ENCODE data around the gene CGB7.

DNA sequence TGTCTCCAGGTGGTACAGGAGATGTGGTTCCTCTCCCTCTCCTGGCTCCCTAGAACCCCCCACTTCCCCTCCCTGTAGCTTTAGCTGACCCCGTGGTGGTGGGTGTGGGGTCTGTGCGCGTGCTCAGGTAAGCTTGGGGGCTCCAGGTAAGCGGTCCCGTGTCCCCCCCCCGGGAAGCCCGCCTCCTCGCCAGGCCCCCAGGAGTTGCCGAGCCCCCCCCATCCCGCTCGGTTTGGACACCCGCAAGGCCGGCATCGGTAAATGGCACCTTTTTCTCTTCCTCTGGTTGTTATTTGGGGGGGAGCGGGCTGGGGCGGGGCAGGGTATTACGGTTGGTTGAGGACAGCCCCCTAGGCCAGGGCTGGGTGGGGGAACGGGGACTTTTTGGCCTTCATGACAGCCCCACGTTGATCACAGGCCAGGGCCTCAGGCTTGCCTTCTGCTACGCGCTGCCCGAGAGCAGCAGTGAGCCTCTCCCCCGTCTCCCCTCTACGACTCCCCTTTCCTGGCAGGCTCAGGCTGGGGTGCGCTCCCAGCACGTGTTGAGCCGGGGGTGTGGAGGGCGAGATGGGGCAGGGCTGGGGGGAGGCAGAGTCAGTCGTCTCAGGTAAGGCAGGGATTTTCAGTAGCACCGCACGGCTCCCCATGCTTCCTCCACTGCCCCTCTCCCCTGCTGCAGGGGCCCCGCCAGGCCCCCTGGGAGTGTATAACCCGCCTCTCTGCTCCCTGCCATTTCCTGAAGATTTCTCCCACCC, 46.0 kb upstream of the CGB7 start:
- TF ChIP-seq, protein P1, sequence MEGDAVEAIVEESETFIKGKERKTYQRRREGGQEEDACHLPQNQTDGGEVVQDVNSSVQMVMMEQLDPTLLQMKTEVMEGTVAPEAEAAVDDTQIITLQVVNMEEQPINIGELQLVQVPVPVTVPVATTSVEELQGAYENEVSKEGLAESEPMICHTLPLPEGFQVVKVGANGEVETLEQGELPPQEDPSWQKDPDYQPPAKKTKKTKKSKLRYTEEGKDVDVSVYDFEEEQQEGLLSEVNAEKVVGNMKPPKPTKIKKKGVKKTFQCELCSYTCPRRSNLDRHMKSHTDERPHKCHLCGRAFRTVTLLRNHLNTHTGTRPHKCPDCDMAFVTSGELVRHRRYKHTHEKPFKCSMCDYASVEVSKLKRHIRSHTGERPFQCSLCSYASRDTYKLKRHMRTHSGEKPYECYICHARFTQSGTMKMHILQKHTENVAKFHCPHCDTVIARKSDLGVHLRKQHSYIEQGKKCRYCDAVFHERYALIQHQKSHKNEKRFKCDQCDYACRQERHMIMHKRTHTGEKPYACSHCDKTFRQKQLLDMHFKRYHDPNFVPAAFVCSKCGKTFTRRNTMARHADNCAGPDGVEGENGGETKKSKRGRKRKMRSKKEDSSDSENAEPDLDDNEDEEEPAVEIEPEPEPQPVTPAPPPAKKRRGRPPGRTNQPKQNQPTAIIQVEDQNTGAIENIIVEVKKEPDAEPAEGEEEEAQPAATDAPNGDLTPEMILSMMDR (IDR thresholded peaks at IDR 0.05): no peak
- TF ChIP-seq EP300 (IDR thresholded peaks at IDR 0.05; ENCODE audit: low read depth) (no peak), POLR2AphosphoS5 (IDR thresholded peaks at IDR 0.05) (no peak), POLR2A (IDR thresholded peaks at IDR 0.05) (no peak)

Data from transverse colon (tissue), 4 donors.